ENCODE measurements around the gene PNRC2. TPM values are rescaled to one million over a fixed set of nuclear protein-coding genes. Genes with fewer than 3 reads are reported as not detected.

The PNRC2 gene
- total and polyA plus RNA-seq, 2 of the 13 experiments (the other 11 are each of a cell fraction or from before 2014, with no cell fraction given), result 74.9 to 97.5 TPM

DNA sequence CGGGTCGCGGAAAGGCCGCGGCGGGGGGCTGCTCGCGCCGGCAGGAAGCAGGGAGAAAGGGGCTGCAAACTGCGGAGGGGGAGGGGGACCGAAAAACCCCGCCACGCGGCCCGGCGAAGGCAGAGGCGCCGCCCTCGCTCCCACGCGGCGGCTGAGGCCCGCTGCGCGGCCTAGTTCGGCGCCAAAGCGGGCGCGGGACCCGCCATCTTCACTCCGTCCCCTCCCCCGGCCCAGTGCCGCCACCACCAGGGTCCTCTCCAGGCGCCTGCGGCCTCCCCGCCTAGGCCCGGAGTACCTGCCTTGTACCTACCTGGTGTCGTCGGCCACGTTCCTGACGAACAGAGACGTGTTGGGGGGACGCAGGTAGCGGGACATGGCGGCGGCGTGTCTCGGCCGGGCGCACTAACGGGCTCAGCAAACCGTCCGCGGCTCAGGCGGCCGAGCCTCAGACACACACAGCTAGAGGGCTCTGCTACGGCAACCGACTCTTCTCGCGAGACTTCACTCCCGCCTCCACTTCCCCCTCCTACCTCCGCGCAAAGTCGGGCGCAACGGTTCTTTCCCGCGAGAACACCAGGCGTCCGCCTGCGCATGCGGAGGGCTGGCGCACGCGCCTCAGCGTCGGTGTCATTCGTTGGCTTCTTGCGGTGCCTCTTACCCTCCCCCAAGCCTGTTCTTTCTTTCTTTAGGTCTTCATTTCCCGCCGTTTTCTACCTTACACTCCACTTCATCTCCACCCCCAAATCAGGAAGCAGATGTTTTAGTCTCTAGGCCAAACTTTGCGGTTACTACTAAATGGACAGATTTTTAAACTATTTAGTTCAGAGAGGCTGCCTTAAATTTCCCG, 20.5 kb downstream of the PNRC2 start, which contains the start of gene SRSF10 (continued):
- TF ChIP-seq, protein P1, sequence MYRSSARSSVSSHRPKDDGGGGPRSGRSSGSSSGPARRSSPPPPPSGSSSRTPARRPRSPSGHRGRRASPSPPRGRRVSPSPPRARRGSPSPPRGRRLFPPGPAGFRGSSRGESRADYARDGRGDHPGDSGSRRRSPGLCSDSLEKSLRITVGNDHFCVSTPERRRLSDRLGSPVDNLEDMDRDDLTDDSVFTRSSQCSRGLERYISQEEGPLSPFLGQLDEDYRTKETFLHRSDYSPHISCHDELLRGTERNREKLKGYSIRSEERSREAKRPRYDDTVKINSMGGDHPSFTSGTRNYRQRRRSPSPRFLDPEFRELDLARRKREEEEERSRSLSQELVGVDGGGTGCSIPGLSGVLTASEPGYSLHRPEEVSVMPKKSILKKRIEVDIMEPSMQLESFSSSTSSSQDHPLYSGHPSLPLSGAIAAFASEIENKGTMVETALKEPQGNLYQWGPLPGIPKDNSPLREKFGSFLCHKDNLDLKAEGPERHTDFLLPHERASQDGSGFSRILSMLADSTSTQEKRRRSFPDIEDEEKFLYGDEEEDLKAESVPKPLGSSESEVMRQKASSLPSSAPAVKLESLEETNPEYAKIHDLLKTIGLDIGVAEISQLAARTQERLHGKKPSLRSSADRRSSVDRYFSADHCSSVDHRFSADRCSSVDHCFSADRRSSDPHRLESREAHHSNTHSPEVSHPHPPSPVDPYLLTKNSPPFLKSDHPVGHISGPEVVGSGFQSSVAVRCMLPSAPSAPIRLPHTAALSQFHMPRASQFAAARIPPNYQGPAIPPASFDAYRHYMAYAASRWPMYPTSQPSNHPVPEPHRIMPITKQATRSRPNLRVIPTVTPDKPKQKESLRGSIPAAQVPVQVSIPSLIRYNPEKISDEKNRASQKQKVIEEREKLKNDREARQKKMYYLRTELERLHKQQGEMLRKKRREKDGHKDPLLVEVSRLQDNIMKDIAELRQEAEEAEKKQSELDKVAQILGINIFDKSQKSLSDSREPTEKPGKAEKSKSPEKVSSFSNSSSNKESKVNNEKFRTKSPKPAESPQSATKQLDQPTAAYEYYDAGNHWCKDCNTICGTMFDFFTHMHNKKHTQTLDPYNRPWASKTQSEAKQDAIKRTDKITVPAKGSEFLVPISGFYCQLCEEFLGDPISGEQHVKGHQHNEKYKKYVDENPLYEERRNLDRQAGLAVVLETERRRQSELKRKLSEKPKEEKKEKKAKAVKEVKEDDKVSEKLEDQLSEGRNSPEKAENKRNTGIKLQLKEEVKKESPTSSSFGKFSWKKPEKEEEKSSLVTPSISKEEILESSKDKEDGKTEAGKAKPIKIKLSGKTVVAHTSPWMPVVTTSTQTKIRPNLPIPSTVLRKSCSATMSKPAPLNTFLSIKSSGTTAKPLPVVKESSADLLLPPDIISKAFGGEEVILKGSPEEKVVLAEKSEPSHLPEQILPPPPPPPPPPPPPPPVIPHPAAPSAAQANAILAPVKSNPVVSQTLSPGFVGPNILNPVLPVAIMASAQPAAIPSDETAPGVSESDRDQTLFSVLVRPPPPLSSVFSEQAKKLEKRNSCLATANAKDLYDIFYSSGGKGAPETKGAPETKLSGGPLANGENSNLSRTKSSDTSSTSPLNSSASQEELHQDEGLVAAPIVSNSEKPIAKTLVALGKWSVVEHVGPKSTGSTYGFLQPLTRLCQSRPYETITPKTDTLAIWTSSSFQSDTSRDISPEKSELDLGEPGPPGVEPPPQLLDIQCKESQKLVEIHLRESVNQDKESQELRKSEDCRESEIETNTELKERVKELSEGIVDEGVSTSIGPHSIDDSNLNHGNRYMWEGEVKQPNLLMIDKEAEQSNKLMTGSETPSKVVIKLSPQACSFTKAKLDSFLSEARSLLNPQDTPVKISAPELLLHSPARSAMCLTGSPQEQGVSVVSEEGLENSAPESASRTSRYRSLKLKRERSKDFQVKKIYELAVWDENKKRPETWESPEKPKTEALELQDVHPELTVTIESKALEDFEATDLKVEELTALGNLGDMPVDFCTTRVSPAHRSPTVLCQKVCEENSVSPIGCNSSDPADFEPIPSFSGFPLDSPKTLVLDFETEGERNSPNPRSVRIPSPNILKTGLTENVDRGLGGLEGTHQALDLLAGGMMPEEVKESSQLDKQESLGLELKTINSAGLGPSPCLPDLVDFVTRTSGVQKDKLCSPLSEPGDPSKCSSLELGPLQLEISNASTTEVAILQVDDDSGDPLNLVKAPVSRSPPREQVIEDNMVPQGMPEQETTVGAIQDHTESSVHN (CRISPR knock-in tag; IDR thresholded peaks at IDR 0.05), result peak; percentile 65; the same call in 1 of the 2 replicates
- TF ChIP-seq, protein P2, sequence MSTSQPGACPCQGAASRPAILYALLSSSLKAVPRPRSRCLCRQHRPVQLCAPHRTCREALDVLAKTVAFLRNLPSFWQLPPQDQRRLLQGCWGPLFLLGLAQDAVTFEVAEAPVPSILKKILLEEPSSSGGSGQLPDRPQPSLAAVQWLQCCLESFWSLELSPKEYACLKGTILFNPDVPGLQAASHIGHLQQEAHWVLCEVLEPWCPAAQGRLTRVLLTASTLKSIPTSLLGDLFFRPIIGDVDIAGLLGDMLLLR (CRISPR knock-in tag; IDR thresholded peaks at IDR 0.05), result peak; percentile 90
- peak; percentile 99 for TF ChIP-seq YEATS2 (CRISPR knock-in tag; IDR thresholded peaks at IDR 0.05; ENCODE audit: borderline replicate concordance)
- TF ChIP-seq, protein P3, sequence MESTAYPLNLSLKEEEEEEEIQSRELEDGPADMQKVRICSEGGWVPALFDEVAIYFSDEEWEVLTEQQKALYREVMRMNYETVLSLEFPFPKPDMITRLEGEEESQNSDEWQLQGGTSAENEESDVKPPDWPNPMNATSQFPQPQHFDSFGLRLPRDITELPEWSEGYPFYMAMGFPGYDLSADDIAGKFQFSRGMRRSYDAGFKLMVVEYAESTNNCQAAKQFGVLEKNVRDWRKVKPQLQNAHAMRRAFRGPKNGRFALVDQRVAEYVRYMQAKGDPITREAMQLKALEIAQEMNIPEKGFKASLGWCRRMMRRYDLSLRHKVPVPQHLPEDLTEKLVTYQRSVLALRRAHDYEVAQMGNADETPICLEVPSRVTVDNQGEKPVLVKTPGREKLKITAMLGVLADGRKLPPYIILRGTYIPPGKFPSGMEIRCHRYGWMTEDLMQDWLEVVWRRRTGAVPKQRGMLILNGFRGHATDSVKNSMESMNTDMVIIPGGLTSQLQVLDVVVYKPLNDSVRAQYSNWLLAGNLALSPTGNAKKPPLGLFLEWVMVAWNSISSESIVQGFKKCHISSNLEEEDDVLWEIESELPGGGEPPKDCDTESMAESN (CRISPR knock-in tag; conservative IDR thresholded peaks at IDR 0.05), result peak; percentile 83; the same call in 1 of the 2 replicates
- TF ChIP-seq, protein P4, sequence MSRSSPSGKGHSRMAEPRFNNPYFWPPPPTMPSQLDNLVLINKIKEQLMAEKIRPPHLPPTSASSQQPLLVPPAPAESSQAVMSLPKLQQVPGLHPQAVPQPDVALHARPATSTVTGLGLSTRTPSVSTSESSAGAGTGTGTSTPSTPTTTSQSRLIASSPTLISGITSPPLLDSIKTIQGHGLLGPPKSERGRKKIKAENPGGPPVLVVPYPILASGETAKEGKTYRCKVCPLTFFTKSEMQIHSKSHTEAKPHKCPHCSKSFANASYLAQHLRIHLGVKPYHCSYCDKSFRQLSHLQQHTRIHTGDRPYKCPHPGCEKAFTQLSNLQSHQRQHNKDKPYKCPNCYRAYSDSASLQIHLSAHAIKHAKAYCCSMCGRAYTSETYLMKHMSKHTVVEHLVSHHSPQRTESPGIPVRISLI (CRISPR knock-in tag; IDR thresholded peaks at IDR 0.05; ENCODE audit: borderline replicate concordance), result no peak
- no peak for TF ChIP-seq TBX3 (IDR thresholded peaks at IDR 0.05; ENCODE audit: borderline replicate concordance)
- peak; percentile 93 for TF ChIP-seq KLF6 (CRISPR knock-in tag; IDR thresholded peaks at IDR 0.05)
- peak; percentile 45 for TF ChIP-seq SKI (IDR thresholded peaks at IDR 0.05; ENCODE audit: partially characterized antibody)
- 0 out of 2 replicates have a peak, but pooled peaks have one; percentile 61 for TF ChIP-seq EED (CRISPR knock-in tag; IDR thresholded peaks at IDR 0.05)
- TF ChIP-seq BRD4 (CRISPR knock-in tag; IDR thresholded peaks at IDR 0.05), result peak; percentile 90
- TF ChIP-seq, protein P5, sequence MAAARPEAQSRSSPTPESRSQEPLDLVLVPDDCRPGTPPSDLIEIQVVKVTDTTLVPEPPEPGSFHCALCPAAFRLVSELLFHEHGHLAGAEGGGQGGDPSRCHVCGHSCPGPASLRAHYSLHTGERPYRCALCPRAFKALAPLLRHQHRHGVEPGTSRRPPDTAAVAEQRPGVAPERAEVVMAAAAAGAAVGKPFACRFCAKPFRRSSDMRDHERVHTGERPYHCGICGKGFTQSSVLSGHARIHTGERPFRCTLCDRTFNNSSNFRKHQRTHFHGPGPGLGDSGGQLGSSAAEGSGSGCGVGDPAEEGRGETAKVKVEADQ (CRISPR knock-in tag; IDR thresholded peaks at IDR 0.05; ENCODE audit: borderline replicate concordance), result peak; percentile 87
- peak; percentile 72 for TF ChIP-seq MED1 (CRISPR knock-in tag; IDR thresholded peaks at IDR 0.05)
- no peak for TF ChIP-seq TCF7L2 (IDR thresholded peaks at IDR 0.05; ENCODE audit: low read depth, low read length)
- no peak for TF ChIP-seq LCORL (IDR thresholded peaks at IDR 0.05)
- TF ChIP-seq LCORL (CRISPR knock-in tag; IDR thresholded peaks at IDR 0.05), result peak; percentile 24; the same call in 1 of the 2 replicates
- TF ChIP-seq SALL2 (CRISPR knock-in tag; IDR thresholded peaks at IDR 0.05), result peak; percentile 95
